Measurements from ENCODE around the gene TREML1. TPM values are rescaled to one million over a fixed set of nuclear protein-coding genes. Genes with fewer than 3 reads are reported as not detected.

Gene TREML1
- total and polyA plus RNA-seq, 2 experiments from 2014 or later = not detected

- TF ChIP-seq CTCF (conservative IDR thresholded peaks at IDR 0.05; ENCODE audit: low read depth in 2 of 2) (no peak), ZNF114 (CRISPR knock-in tag; IDR thresholded peaks at IDR 0.05) (no peak), NANOG (IDR thresholded peaks at IDR 0.05; ENCODE audit: borderline replicate concordance) (no peak), ETS1 (IDR thresholded peaks at IDR 0.05) (no peak), REST (IDR thresholded peaks at IDR 0.05; ENCODE audit: unreplicated experiment) (no peak), ZNF331 (CRISPR knock-in tag; IDR thresholded peaks at IDR 0.05; ENCODE audit: low read depth) (no peak), POLR2AphosphoS5 (IDR thresholded peaks at IDR 0.05; ENCODE audit: low read depth) (no peak), CREB1 (CRISPR knock-in tag; IDR thresholded peaks at IDR 0.05; ENCODE audit: low read depth) (no peak), STAT1 (IDR thresholded peaks at IDR 0.05; ENCODE audit: unreplicated experiment) (no peak), EZH2 (IDR thresholded peaks at IDR 0.05; ENCODE audit: low read depth, unreplicated experiment) (no peak)
Observed at GRCh38 chr6:41160933-41161332, 6.8 kb upstream of the TREML1 start (continued).

GRCh38 chr6:41159415-41160082 lies 5.4 kb upstream of the TREML1 start:
- H3K27ac ChIP-seq (ENCODE audit: low read depth) = no peak overlapping the region
- no peaks in the 10 kb centered on the region for H3K4me1 ChIP-seq (ENCODE audit: insufficient read depth)
- ATAC-seq (no peak), DNase-seq (ENCODE audit: low spot score) (no peak)
- Mint-ChIP-seq H3K27me3 (ENCODE audit: insufficient read depth, low read depth, poor library complexity) (peaks cover 6% of the 10 kb centered on the region), H3K27ac (no peak overlapping the region), H3K4me1 (peaks cover 2% of the 10 kb centered on the region; the same call in 2 of the 3 replicates), H3K36me3 (ENCODE audit: low read depth) (no peaks in the 10 kb centered on the region; the same call in 2 of the 3 replicates), H3K9me3 (no peaks in the 10 kb centered on the region; the same call in 2 of the 3 replicates), H3K4me3 (no peak overlapping the region)
- H3F3A ChIP-seq (replicated peaks; ENCODE audit: low read depth) = no peaks in the 10 kb centered on the region
- H4K20me1 ChIP-seq (replicated peaks; ENCODE audit: insufficient read depth) = no peaks in the 10 kb centered on the region
- H3K9me2 ChIP-seq (ENCODE audit: insufficient read depth) = peaks cover 9% of the 10 kb centered on the region; the same call in 1 of the 2 replicates
- no peaks in the 10 kb centered on the region for H3K79me2 ChIP-seq (replicated peaks; ENCODE audit: insufficient read depth)
- H2AFZ ChIP-seq = no peak overlapping the region
- no peak overlapping the region for H3K4me2 ChIP-seq
- H3K4me3 ChIP-seq = no peak overlapping the region
- H3K27me3 ChIP-seq (ENCODE audit: insufficient read depth) = no peaks in the 10 kb centered on the region
- no peaks in the 10 kb centered on the region for H3K36me3 ChIP-seq (ENCODE audit: insufficient read depth)
- TF ChIP-seq ZNF114 (CRISPR knock-in tag; IDR thresholded peaks at IDR 0.05) (no peak), NANOG (IDR thresholded peaks at IDR 0.05; ENCODE audit: borderline replicate concordance) (no peak), EZH2 (IDR thresholded peaks at IDR 0.05; ENCODE audit: low read depth, unreplicated experiment) (no peak), EZH2phosphoT487 (IDR thresholded peaks at IDR 0.05; ENCODE audit: unreplicated experiment) (no peak), POLR2AphosphoS5 (IDR thresholded peaks at IDR 0.05; ENCODE audit: low read depth) (no peak), ZNF462 (CRISPR knock-in tag; IDR thresholded peaks at IDR 0.05) (no peak)

Measured in GM23338 (cell line).